SK-N-SH treated with all-trans-retinoic acid at 6 μM for 48 hours (cell line): ENCODE data around the gene KCNT2.
"Not testable (repeated sequence)": the region's sequence is repeated elsewhere in the genome, so short reads cannot be mapped to it uniquely, and the experiment has no call there.

Source experiments
- ATAC-seq: fragments of 200-7000 bp; cut with Tn5 transposase; 3 replicates; pipeline ENCODE4 v1.9.1; 2020; ENCODE audit warnings: mild to moderate bottlenecking, moderate library complexity
- ARNTL ChIP-seq: fragments of 450-650 bp; formaldehyde crosslinking; IDR thresholded peaks from 2 replicates; pipeline ENCODE4 v1.5.0; 2020; ENCODE audit warnings: low read depth, mild to moderate bottlenecking, moderate library complexity, borderline replicate concordance
- BACH2 ChIP-seq: fragments of 250-450 bp; sonication (Bioruptor Pico); IDR thresholded peaks from 2 replicates; pipeline ENCODE4 v1.9.0; 2021; ENCODE audit warnings: mild to moderate bottlenecking, borderline replicate concordance
- CREB5 ChIP-seq: fragments of 250-450 bp; sonication (Bioruptor Pico); IDR thresholded peaks from 2 replicates; pipeline ENCODE4 v1.5.1; 2020; ENCODE audit warnings: low read depth, mild to moderate bottlenecking, moderate library complexity
- CSDC2 ChIP-seq: fragments of 250-450 bp; sonication (Bioruptor Pico); IDR thresholded peaks from 2 replicates; pipeline ENCODE4 v1.5.0; 2020; ENCODE audit warnings: mild to moderate bottlenecking, moderate library complexity
- CSRNP3 ChIP-seq: fragments of 250-450 bp; sonication (Bioruptor Pico); IDR thresholded peaks from 2 replicates; pipeline ENCODE4 v1.5.1; 2021; ENCODE audit warnings: mild to moderate bottlenecking, moderate library complexity
- ESRRG ChIP-seq: fragments of 250-450 bp; sonication (Bioruptor Pico); IDR thresholded peaks from 2 replicates; pipeline ENCODE4 v1.6.1; 2021; ENCODE audit warnings: mild to moderate bottlenecking
- ISL1 ChIP-seq: fragments of 250-450 bp; sonication (Bioruptor Pico); IDR thresholded peaks from 2 replicates; pipeline ENCODE4 v2.1.2; 2022; ENCODE audit warnings: mild to moderate bottlenecking, moderate library complexity
- OSR1 ChIP-seq: fragments of 250-450 bp; sonication (Bioruptor Pico); IDR thresholded peaks from 2 replicates; pipeline ENCODE4 v1.8.0; 2022; ENCODE audit warnings: moderate library complexity, mild to moderate bottlenecking, inconsistent platforms
- POU6F1 ChIP-seq: fragments of 250-450 bp; sonication (Bioruptor Pico); IDR thresholded peaks from 2 replicates; pipeline ENCODE4 v1.8.0; 2021; ENCODE audit warnings: low read depth, mild to moderate bottlenecking, moderate library complexity, borderline replicate concordance
- PPARA ChIP-seq: fragments of 250-450 bp; sonication (Bioruptor Pico); IDR thresholded peaks from 2 replicates; pipeline ENCODE4 v1.5.0; 2020; ENCODE audit warnings: mild to moderate bottlenecking, borderline replicate concordance
- RARB ChIP-seq: fragments of 250-450 bp; sonication (Bioruptor Pico); IDR thresholded peaks from 2 replicates; pipeline ENCODE4 v1.8.0; 2021; ENCODE audit warnings: mild to moderate bottlenecking, moderate library complexity
- SNAI2 ChIP-seq: fragments of 250-450 bp; sonication (Bioruptor Pico); IDR thresholded peaks from 2 replicates; pipeline ENCODE4 v1.5.0; 2020; ENCODE audit warnings: mild to moderate bottlenecking, moderate library complexity
- TCF4 ChIP-seq: fragments of 250-450 bp; sonication (Bioruptor Pico); IDR thresholded peaks from 2 replicates; pipeline ENCODE4 v1.8.0; 2021; ENCODE audit warnings: mild to moderate bottlenecking, moderate library complexity, borderline replicate concordance
- TSHZ2 ChIP-seq: fragments of 250-450 bp; sonication (Bioruptor Pico); IDR thresholded peaks from 2 replicates; pipeline ENCODE4 v1.5.0; 2020; ENCODE audit warnings: mild to moderate bottlenecking, moderate library complexity
- ZC3H10 ChIP-seq: fragments of 250-450 bp; sonication (Bioruptor Pico); IDR thresholded peaks from 2 replicates; pipeline ENCODE4 v1.5.1; 2021; ENCODE audit warnings: mild to moderate bottlenecking, moderate library complexity
- ZFP3 ChIP-seq: fragments of 250-450 bp; sonication (Bioruptor Pico); IDR thresholded peaks from 2 replicates; pipeline ENCODE4 v1.5.0; 2020; ENCODE audit warnings: mild to moderate bottlenecking, moderate library complexity
- ZFP30 ChIP-seq: fragments of 450-650 bp; formaldehyde crosslinking; IDR thresholded peaks from 2 replicates; pipeline ENCODE4 v1.5.0; 2022; ENCODE audit warnings: mild to moderate bottlenecking, moderate library complexity
- ZNF565 ChIP-seq: fragments of 450-650 bp; formaldehyde crosslinking; conservative IDR thresholded peaks from 2 replicates; pipeline ENCODE4 v1.5.0; 2020; ENCODE audit warnings: low read depth, mild to moderate bottlenecking, moderate library complexity
- ZNF70 ChIP-seq: fragments of 450-650 bp; formaldehyde crosslinking; IDR thresholded peaks from 2 replicates; pipeline ENCODE4 v1.5.0; 2020; ENCODE audit warnings: mild to moderate bottlenecking, moderate library complexity
- ZNF8 ChIP-seq: fragments of 450-650 bp; formaldehyde crosslinking; IDR thresholded peaks from 2 replicates; pipeline ENCODE4 v1.5.0; 2020; ENCODE audit warnings: mild to moderate bottlenecking, moderate library complexity

Gene KCNT2

GRCh38 chr1:196271212-196271947 is 336.9 kb downstream of the KCNT2 start:
- ATAC-seq, result peak; percentile 57
- TF ChIP-seq OSR1 (CRISPR knock-in tag) (no peak), ZC3H10 (CRISPR knock-in tag) (peak; percentile 86; the same call in 1 of the 2 replicates), RARB (CRISPR knock-in tag) (no peak), TCF4 (CRISPR knock-in tag) (no peak), ISL1 (CRISPR knock-in tag) (no peak; the same call in 1 of the 2 replicates), ARNTL (no peak)

GRCh38 chr1:196263086-196263485 is 345.2 kb downstream of the KCNT2 start:
- ATAC-seq, result not testable (repeated sequence)

GRCh38 chr1:196260270-196260669 is 348.0 kb downstream of the KCNT2 start:
- ATAC-seq, result no peak
- TF ChIP-seq TSHZ2 (CRISPR knock-in tag) (no peak), TCF4 (CRISPR knock-in tag) (no peak), POU6F1 (no peak), ZNF70 (CRISPR knock-in tag) (no peak), ZNF8 (CRISPR knock-in tag) (no peak), ISL1 (CRISPR knock-in tag) (no peak), ZC3H10 (CRISPR knock-in tag) (no peak), SNAI2 (no peak), CSRNP3 (CRISPR knock-in tag) (no peak), RARB (CRISPR knock-in tag) (no peak)

GRCh38 chr1:196259316-196259715 is 348.9 kb downstream of the KCNT2 start:
- no peak for ATAC-seq
- TF ChIP-seq TSHZ2 (CRISPR knock-in tag) (no peak), CSDC2 (CRISPR knock-in tag) (no peak), BACH2 (CRISPR knock-in tag) (no peak), PPARA (CRISPR knock-in tag) (no peak), TCF4 (CRISPR knock-in tag) (no peak), ZNF8 (CRISPR knock-in tag) (no peak), CREB5 (no peak), ZNF70 (CRISPR knock-in tag) (no peak), ZFP3 (CRISPR knock-in tag) (no peak), ZFP30 (CRISPR knock-in tag) (no peak), POU6F1 (no peak), ZNF565 (CRISPR knock-in tag) (no peak), RARB (CRISPR knock-in tag) (no peak), ESRRG (CRISPR knock-in tag) (no peak), SNAI2 (no peak)
- TF ChIP-seq, all 23 proteins: peak for 0
